Stimulated activated CD4-positive, alpha-beta T cell treated with anti-CD3 and anti-CD28 coated beads, Interleukin-15, amount 100 ng/mL, for 1 hour (primary cell): ENCODE data around the gene PPP3CA.

Experiments used
- DNase-seq, 2 donors: peaks; one replicate each; pipeline ENCODE4 v3.0.0-alpha.2; 2020; ENCODE audit warnings: low read depth in 1 of 2, low spot score in 1 of 2

PPP3CA gene

DNA sequence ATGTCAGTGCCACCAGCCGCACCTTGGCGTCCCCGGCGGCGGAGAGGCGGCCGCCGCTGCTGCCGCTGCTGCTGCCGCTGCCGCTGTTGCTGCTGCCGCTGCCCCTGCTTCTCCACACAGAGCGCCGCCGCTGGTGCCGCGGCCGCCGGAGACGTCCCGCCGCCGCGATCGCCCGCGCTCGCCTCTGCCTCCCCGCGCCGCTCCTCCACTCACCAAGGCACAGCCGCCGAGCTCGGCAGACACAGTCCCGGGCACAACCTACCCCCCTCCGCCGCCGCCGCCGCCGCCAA is at the start of gene PPP3CA:
TSS of gene PPP3CA (minus strand) at position 260 of the 290 bp plus-strand sequence.
- DNase-seq, result no peak

DNA sequence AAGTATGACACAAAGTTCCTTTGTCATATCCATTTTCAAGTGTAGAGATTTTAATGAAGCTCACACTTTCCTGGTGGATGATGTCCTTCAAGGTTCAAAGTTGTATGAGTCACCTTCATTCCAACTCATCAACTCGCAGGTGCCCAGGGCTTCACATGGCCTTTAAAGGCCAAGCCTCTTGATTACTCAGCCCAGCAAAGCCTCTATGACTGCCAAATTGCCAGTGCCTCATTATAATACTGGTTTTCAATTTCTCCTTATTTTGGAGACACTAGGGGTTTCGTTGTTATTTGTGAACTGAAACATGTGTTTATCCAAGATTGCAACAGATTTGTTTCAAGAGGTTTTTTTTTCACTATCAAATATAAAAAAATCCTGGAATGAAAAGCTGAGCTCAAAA is 45.9 kb upstream of the PPP3CA start:
- DNase-seq, result no peak

DNA sequence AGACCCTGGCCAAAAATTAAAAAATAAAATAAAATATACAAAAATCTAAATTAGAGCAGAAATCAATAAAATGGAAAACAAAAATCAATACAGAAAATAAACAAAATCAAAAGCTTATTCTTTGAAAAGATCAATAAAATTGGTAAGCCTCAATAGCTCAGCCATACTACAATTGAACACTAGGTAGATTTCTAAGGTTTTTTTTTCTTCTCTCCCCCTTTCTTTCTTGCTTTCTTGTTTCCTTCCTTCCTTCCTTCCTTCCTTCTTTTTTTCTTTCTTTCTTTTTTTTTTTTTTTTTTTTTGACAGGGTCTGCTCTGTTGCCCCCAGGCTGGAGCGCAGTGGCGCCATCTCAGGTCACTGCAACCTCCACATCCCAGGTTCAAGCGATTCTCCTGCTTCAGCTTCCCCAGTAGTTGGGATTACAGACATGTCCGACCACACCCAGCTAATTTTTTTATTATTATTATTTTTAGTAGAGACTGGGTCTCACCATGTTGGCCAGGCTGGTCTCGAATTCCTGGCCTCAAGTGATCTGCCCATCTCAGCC is 23.4 kb upstream of the PPP3CA start:
- no peak for DNase-seq

DNA sequence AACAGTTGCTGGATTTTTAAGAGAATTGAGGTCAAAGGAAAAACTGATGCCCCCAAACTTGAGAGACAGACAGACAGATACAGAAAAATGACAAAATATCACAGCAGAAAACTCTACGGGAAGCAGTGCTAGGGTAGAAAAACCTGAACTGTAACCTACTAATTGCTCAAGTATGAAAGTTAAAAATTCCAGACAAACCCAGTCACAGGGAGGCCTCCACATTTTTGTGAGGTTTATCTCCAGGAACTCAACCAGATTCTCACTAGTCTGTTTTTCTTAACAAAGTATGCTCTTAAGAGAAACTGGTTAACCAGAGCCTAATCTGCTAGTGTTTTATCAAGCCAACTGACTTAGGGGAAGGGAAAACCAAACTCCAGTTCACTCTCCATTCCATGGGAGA is 19.9 kb upstream of the PPP3CA start:
- DNase-seq, result no peak

DNA sequence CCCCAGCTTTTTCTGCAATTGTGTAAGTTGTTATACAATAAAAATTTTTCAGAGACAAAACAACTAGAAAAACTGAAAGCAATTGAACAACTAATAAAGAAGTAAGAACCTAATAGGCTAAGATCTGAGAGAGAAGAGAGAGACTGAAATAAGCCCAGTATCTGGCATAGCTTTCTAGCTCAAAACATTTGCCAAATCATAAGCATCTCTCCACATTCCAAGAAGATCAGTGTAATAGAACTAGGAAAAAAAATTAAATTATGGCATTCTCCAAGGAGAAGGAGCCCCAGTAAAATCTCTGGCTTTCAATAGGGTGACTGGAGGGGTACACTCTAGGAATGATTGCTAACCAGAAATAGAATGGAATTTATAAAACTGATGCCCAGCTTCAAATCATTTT is 19.0 kb upstream of the PPP3CA start:
- no peak for DNase-seq

DNA sequence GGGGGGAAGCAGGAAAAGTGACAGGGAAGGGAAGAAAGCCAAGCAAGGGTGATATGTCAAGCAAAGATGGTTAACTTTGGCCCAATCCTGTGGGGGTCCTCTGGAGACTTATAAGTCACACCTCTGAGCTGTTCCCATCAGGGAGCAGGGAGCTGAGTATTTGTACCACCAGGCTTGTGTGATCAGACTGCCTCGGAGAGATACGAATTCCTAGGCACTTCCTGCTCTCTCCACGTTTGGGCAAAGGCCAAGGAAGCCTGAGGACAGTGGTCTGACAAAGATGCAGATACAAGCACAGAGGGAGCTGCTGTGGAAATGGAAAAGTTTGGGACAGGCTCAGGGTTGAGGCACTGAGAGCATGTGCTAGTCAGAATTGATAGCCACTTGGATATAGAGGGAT is 10.4 kb upstream of the PPP3CA start:
- DNase-seq, result no peak

DNA sequence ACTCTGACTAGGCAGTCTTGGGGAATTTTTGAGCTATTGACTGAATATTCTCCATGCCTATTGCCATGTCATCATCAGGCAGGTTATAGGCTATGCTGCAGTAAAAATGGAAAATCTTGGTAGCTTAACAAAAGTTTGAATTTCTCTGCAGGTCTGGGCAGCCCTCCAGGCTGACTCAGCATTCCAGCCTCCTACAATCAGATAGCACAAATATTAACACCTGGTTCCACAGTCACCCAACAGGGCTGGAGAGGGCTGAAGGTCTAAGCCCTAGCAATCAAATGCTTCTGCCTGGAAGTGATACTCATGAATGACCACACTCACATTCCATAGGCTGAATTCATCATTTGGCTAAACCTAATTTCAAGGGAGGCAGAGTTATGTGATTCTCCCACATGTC is 9.6 kb upstream of the PPP3CA start:
- DNase-seq, result no peak

DNA sequence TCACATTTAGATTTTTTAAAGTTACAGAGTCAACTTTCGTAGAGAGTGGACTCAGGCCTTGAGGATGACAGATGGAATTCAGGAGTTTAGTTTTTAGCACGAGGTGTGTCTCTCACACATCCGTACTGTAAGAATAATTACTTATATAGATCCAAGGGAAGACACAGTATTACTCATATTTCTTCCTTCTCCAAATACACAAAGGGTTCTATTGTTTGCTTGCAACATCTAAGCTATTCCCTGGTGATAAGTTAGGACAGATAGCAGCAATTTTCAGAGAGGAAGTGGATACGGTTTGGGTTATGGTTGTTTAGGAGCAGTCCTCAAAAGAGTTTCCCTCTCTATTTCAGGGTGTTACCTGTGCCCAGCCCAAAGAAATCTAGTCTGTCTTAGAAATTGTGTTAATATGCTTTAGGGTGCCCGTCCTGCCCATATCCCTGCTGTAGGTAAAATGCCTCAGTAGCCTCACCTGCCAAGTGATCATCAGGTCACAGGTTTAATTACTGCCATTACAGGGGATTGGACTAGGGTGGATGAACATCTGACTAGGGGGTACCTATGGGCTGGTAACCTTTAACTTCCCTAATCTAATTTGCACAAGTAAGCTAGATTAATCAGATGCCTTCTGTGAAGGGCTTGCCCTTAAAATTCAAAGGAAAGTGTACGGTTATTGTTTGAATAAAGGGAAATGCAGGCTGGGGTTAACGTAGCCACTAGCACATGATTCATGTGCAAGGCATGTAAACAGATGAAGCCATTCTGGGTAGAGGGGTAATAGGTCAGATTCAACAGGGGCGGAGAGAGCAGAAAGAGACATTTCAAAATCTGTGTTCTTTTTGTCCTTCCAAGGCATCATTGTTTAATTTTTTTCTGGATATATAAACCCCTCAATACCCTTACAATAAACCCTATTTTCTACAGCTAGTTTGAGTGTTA is 8.7 kb upstream of the PPP3CA start:
- no peak for DNase-seq

DNA sequence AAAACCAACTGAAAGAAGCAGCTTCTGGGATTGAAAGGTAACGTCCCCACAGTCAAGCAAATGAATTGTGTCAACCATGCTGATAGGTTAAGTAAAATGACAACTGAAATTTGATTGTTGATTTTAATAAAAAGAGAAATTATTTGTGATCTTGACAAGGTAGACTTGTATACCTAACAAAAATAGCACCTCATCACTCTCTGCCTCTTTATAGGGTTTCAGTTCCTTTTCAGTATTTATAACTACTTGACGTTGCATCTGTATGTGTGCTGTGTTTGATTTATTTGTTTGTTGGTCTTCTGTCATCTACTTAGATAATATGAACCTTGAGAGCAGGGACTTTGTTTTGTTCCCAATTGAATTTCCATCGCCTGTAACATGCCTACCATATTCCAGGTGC is 7.9 kb upstream of the PPP3CA start:
- no peak for DNase-seq

DNA sequence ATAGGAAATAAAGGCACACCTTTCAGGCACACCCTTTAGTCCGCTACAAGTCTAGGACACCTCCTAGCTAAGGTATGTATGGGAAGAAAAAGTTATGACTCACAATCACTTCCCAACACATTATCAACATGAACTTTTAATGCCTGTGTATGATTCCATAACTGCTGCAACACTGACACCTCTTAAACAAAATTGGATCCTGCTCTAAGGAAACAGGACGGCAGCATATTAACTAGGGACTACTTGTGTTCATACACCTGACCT is 2.4 kb upstream of the PPP3CA start:
- no peak for DNase-seq

DNA sequence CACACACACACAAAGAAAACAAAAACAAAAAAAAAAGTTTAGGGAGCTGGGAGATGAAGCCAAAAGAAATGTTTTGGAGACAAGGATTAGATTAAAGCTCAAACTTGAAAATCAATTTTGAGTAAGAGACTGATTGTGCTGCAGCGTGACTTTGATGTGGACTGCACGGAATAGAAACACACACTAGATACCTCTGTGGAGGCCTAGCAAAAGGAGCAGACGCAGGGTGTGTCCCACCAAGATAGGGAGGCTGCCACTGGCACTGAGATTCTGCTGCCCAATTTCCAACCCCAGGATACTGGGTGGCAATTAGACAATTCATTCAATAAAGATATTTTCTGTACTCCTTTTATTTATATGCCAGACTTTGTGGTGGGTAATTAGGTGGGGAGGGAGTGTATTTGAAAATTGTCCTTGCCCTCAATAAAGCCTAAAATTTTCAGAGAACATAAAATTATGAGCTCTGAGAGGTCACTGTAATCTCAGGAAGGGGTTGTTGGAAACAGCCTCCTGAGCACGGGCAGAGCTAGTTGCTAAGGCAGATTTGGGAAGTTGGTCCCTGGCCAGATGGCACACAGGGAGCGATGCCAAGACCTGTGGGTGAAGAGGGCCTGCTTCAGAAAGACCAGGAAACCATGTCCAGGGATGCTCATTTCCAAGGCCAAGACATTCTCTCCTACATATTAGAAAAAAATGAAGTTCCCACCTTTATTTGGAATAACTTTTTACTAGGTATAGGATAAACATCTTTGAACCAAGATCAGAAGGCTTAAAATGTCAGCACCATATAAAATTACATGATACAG is 1.9 kb upstream of the PPP3CA start:
- DNase-seq, result no peak

DNA sequence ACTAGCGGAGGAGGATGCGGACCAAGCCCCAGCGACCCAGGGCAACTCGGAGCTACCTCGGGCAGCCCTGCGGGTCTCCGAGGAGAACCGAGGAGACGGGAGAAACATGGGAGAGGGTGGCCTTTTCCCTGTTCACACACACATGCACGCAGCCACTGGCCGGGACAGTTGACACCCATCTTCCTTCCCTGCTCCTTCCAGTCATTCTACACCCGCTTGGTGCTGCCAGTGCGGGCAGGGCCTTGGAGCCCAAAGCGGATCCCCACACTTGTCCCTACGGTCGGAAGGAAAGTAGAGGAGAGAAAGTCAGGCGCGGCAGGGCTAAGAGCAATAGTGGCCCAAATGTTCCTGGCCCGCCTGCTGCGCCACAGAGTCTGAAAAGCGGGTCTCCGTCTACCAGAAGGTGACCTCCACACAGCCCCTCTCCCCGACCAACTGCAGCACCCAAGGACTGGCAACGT is 1.1 kb upstream of the PPP3CA start:
- peak in 1 of 2 donors; percentile 16 for DNase-seq

DNA sequence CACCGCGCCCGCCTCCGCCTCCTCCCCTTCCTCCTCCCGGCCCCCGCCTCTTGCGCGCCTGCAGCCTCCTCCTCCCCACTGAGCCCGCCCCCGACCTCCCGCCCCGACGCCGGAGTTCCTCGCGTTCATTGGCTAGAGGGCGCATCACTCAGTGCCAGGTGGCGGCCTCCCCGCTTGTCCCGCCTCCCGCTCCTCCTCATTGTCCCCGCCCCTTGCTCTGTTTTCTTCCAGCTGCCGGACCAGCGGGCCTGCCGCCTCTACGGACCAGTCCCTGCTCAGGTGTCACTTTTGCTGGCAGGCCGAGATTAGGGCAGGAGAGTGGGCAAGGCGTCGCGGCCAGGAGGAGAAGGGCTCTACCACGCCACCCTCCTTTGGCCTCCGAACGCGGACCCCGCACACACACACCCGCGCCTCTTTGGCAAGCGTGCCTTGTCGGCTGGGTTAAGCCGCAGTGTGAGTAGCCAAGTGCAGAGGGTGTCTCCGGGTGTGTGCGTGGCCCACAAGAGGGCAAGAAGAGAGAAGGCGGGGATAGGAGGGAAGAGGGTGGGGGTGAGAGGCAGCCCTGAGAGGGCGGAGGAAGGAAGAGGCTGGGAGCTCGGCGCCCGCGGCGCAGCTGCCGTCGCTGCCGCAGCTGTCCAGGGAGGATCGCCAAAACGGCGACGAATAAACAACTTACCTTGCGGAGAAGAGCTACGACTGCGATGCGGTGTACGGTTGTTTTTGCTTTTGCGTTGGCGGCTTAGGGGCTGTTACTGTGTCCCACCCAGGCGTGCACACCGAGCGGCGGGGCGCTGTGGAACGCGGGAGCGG is 436 bp upstream of the PPP3CA start:
- peak; percentile 99 for DNase-seq

DNA sequence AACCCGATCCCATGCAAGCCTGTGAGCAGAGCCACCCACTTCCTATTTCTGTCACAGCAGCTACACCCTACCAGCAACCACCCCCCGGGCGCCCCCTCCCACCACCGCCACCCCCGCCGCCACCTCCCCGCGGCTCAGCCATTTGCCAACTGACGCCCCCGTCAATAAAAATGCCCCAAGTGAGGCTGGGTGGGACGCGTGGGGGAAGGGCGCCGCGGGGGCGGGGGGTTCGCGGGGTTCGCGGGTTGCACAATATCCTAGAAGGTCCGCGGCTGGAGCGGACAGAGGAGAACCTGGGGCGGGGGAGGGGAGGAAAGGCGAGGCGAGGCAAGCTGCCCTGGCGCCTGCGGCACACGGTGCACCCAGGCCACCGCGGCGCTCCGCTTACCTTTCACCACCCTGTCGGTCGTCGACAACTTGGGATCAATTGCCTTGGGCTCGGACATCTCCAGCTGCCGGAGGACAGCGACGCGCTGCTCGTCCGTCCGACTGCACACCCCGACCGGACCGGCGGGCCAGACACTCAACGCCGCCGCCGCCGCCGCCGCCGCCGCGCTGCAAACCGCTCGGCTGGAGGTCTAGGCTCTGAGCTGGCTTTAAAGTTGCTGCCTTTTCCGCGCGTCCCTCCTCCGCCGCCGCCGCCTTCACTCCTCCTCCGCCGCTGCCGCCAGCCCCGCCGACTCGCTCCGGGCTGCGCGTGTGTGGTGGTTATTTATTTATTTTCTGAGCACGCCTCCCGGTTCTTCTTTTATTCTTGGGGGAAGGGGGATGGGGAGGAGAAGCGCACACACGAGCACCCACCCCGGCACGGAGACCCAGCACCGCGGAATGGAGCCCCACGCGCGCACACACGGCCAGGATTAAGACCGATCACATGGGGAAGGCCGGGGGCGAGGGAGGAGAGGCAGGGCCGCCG is 717 bp downstream of the PPP3CA start:
- DNase-seq, result peak; percentile 35 to 37

DNA sequence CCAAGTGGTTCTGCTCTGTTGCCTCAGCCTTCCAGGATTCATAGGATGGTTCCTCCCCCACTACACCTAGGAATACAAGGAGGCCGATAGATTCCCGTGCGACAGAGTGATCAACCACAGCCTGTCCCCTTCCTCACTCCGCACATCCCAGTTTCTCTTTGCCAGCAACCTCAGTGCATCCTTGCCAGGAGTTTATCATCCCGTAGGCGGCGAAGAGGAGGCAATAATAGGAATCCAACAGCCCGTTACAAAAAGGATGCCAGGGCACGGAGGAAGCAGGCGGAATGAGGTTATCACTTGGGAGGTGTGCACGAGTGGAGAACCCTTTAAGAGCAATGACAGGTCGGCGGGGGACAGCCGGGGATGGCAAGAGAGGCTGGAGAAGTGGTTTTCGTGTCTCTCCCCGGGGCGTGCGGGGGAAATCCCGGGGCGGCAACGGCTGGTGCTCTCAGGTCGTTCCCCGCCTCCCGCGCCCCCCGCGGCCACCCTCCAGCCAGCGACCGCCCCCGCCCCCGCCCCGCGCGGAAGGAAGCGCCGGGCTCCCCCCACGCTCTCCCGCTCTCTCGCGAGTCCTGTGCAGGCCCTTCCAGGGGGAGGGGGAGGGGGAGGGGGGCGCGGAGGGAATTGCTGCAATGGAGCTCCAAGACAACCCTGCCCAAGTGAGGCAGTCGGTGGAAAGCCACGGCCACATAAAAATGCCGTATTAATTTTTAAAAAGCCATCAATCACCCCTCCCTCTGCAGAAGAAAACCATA is 1.6 kb downstream of the PPP3CA start:
- DNase-seq, result peak; percentile 29 to 40

DNA sequence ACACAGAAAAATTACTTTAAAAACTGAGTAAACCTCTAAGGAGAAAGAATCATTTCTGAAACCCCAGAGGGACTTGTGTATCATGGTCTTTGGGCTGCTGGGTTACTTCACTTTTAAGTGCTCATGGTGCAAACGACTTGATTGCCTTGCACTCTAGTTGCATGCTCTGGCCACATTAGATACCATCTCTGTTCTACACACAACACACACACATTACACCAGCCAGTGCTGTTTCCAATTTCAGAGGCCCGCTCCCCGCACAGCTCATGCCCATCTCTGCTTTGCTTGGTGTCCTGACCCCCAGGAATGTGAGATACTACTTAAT is 2.1 kb downstream of the PPP3CA start:
- DNase-seq, result no peak

DNA sequence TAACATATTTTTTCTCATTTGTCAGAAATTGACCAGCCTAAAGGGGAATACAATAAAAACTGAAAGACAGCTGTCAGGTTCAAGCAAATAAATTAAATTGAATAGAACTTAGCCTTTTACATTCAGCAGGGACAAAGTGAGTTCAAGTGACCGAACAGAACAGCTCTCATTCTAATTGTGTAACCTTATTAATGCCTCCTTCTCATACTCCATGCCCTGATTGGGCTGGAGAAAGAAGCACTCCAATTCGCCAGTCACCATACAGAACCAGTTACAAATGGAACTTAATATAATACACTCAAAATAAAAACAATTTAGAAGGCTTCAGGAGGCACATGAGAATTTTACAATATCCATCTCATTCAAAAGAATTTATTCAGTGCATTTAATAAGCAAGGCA is 8.0 kb downstream of the PPP3CA start:
- no peak for DNase-seq

DNA sequence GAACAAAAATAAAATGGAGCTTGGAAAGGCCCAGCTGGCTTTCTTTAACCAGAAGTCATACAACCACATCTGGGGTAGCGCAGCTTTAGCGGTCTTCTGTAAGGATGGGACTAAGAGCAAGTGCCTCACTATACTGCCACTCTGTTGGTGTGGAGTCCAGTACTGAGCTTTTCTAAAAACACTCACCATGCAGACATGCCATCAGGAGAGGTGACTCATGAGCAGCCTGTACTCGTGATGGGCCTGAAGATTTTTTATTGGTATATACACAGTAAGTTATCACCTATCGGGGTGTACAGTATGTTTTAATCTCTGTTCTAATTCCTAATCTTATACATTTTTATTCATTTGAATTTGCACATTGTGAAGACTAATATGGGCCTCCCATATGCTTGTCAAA is 9.6 kb downstream of the PPP3CA start:
- no peak for DNase-seq

DNA sequence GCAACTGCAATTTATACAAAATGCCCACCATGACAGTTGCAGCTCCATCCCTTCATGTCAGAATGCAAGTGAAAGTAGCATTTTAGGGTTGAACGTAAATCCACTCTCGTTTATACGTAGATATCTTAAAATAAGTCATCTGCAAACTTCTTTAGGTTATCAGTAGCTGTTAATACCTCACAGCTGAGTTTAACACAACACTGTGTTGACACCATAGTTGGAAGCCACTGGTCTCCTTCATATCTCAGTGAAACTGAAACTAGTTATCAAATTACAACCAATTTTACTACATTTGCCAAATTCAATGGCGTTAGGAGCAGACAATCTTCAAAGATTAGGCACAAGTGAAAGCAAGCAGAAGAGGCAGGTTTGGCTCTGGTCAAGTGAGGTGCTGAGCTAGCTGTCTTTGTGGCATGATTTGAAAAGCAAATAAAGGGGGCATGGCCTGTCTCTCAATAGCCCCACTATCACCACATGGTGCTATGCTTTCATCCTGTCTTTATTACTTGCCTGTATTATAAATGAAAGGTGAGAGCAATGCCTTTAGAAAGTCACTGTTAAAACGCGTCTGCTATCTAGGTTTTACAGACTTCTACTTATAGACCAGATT is 12.3 kb downstream of the PPP3CA start:
- DNase-seq, result no peak
